ENCODE results near the gene IGSF9. TPM values are rescaled to one million over a fixed set of nuclear protein-coding genes. Genes with fewer than 3 reads are reported as not detected.
"Not testable (repeated sequence)": the region's sequence is repeated elsewhere in the genome, so short reads cannot be mapped to it uniquely, and the experiment has no call there.

Gene IGSF9
- total RNA-seq, 1 donor from 2014 or later, result 0.09 TPM

DNA sequence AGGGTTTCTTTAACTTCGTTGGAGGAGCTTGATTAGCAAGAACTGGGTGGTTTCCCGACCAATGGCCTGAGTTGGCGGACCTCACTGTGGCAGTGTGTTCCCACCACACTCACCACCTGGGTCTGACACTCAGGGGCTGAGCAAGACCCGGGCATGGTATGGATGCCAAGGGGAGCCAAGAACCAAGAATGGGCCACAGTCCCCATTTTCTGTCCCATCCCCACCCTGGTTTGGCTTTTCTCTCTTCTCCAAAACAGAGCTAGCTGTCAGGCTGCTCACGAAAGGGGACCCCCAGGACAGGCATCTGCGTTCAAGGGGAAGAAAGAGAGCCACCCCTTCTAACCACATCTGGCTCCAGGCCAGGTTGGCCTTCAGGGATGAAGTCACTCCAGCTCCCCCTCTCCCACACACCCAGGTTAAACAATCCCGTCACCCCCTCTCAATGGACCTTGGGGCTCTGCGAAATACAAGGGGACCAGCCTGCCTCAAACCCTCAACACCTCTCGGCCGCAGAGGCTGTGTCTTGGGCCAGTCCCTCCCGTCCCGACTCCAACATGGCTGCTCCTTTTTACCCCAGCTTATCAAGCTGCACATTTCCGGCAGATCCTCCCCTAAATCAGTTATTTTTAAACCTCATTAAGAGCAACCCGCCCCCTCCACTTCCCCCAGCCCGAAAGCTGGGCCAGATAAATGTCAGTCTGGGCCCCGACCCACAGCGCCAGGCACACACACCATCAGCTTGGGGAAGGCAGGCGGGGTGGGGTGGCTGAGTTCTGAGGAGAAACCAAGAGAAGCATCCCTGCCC is 23.5 kb downstream of the IGSF9 start:
- intact Hi-C loops (cut with micrococcal nuclease), result loop anchor here (2.0 to 5.0 kb wide), 4 partner anchors 67 to 911 kb away; partner anchors contain the start of genes AIM2 and DCAF8

DNA sequence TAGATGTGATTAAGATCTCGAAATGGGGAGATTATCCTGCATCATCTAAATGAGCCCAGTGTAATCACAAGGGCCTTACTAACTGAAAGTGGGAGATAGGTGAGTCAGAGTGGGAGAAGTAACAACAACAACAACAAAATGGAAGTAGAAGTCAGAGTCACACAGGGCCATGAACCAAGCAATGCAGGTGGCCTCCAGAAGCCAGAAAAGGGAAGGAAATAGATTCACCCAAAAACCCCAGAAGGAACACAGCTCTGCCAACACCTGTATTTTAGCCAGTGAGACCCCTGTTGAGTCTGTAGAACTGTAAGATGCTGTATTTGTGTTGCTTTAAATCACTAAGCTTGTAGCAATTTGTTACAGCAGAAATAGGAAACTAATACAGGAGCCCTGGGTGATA is 24.2 kb downstream of the IGSF9 start:
- intact Hi-C loops (cut with micrococcal nuclease), result loop anchor here (5.0 kb wide), 2 partner anchors 341 to 844 kb away; partner anchors contain the start of genes AIM2 and DCAF8

DNA sequence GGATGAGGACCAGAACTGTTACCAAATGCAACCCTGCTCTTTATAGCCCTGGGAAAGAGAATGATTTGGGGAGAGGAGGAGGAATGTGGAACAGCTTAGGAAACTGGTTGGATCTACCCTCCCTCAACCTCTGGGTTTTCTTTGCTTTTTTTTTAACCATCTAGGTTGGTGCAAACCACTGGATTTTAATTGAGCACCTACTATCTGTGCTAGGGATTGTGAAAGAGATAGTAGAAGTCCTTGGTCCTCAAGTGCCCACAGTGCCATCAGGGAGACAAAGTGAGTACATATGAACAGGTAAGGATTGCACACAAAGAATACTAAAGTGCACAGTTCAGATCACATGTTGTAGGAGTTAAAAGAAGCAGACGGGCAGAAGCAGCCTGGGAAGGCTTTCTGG is 24.8 kb downstream of the IGSF9 start:
- intact Hi-C loops (cut with micrococcal nuclease), result loop anchor here (5.0 kb wide), 2 partner anchors 342 to 843 kb away; partner anchors contain the start of genes AIM2 and DCAF8

DNA sequence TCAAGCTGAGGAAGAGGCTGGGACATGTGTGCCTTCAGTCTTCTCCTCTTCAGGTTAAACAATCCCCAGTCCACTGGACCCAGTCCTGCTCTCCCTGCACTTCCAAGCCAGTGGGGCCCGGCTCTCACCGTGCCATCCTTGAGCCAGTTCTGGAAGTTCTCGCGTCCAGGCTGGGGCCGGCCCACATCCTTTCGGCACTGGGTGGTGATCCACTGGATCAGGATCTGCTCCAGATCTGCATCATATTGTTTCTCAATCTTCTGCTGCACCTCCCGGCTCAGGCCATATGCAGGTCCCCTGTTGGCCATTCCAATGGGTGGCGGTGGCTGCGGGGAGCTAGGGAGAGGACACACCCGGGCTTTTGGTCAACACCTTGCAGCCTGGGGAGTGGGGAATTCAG is 25.2 kb downstream of the IGSF9 start:
- intact Hi-C loops (cut with micrococcal nuclease), result loop anchor here (5.0 kb wide), 2 partner anchors 342 to 843 kb away; partner anchors contain the start of genes AIM2 and DCAF8

DNA sequence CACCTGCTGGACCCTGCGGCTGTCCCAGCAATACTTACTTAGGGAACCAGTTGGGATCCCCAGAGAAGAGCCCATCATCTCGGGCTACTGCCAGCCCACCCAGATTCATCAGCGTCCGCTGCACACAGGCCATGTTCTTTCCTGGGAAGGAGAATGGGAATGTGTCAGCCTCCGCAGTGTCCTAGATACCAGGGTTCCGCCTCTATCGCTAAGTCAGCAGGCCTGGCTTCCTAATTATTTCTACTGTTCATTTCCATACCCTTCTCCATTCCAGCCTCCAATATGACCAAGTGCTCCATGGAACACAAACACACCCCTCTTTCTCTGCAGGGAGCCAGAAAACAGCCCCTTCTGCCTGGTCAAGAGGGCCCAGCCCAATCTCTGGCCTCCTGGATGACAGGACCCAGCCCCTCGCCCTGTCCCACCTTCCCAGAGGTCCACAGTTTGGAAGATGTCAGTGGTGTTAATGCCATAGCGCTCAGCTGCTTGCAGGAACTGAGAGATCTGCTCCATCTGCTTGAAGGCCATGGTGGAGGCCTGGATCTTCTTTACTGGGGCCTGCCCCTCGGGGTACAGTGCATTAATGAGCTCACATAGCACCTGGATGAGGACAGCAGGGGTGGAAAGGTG is 26.1 kb downstream of the IGSF9 start:
- intact Hi-C loops (cut with micrococcal nuclease), result no loop called here

DNA sequence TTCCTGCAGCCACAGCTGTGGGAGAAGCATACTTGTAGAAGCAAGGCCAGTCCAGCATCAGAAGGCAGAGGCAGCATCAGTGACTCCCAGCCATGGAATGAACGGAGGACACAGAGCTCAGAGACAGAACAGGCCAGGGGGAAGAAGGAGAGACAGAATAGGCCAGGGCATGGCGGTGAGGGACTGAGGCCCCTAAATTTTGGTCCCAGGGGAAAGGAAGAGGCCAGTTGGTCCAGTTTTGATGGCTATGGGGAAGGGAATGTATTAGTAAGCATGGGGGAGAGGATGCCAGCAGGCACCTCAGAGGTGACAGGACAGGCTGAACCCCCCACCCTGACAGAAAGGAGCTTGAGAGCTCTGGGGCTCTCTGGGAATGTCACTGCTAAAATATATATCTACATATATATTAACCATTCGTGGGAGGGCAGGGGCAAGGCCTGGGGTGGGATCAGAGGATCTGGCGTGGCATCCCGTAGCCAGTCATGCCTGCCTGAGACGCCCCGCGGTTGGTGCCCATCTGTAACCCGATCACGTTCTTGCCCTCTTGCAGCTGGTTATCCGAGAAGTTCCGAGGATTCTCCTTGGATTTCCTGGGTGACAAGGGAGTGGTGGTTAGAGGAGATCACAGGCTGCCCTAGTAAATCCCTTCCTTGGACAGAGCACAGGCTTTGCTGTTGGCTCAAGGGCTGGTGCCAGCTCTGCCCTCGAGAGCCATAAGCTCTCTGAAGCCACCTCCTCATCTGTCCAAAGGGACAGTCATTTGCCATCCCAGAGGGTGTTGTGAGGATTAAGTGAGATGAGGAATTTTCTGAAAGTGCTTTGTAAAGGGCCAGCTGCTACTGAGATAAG is 26.8 kb downstream of the IGSF9 start:
- intact Hi-C loops (cut with micrococcal nuclease), result no loop called here

DNA sequence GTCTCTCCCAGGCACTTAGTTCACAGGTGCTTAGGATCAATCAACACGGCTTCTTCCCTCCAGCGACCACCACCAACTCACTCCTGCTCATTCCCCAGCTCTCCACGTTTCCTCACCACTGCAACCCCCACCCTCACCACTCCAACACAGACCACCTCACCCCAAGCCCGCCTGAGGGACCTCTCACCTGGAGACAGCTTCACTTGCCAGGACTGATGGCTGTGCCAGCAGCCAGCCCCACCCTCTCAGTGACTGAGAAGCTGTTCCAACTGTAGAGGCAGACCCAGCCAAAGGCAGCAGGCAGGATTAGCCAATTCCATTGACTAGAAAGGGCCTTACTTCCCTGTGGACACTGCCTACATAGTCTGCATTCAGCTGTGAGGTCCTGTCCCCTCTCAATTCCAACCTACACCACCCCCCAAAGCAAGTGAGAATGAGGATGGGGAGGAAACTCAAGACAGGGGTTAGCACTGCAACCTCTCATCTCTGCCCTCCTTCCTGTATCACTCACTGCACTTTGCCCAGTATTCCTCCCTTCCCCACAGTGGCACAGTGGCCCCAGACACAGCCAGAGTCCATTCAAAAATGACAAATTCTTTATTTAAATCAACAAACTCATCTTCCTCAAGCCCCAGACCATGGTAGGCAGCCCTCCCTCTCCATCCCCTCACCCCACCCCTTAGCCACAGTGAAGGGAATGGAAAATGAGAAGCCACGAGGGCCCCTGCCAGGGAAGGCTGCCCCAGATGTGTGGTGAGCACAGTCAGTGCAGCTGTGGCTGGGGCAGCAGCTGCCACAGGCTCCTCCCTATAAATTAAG is 27.7 kb downstream of the IGSF9 start:
- intact Hi-C loops (cut with micrococcal nuclease), result no loop called here

DNA sequence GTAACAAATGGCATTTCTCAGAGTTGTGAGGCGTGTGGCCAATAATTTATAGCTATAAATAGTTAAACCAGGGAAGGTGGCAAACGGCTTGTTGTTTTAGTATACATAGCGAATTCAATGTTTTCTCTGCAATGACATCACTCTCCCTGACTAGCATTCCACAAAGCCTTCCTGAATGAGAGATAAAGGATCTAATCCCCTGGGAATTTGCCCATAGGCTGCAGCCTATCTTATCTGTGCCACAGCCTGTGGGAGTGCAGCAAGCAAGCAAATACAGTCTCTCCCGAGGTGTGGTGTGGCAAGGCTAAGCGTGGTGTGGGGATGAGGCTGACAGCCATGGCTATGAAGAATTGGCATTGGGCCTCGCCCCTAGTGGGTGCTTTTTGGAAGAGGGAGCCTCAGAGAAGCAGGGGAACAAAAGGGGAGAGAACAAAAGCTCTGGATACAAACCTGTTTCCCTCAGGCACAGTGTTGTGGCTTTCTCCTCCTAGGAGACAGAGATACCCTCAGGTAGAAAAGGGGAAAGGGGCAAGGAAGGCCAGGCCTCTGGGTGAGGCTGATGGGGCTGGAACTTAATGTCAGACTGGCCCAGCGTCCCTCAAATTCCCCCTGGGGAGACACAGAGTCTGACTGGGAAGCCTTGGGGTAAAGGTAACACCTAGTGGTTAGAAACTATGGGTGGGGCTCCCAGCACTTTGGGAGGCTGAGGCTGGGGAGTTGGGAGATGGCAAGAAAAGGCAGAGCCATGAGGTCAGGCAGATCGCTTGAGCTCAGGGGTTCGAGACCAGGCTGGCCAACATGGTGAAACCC is 29.0 kb downstream of the IGSF9 start:
- intact Hi-C loops (cut with micrococcal nuclease), result no loop called here

DNA sequence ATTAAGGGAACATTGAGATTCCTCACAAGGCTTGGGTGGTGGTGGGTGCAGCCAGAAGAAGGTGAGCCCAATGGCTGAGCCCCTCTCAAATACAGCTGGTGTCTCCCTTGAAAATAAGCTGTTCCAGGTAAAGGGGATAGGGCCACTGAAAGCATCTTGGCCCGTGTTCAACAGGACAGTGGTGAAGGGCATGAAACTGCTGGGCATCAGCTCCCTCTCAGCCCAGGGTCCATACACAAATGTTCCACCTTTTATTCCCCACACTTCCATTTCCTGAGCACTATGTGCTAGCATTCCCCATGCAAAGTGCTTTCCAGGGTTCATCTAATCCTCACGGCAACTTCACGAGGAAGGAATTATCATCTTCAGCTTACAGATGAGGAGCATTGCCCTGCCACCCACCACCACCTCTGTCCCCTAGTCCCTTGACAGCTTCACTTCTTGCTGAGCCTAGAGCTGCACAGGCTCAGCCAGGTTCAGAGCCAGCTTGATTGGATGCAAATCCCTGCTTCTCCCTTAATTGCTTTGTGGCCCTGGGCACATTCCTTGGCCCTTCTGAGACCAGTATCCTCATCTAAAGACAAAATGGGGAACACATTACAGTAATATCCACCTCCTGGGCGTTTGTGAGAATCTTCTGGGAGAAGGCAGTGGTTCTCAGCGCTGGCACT is 29.7 kb downstream of the IGSF9 start:
- intact Hi-C loops (cut with micrococcal nuclease), result no loop called here

DNA sequence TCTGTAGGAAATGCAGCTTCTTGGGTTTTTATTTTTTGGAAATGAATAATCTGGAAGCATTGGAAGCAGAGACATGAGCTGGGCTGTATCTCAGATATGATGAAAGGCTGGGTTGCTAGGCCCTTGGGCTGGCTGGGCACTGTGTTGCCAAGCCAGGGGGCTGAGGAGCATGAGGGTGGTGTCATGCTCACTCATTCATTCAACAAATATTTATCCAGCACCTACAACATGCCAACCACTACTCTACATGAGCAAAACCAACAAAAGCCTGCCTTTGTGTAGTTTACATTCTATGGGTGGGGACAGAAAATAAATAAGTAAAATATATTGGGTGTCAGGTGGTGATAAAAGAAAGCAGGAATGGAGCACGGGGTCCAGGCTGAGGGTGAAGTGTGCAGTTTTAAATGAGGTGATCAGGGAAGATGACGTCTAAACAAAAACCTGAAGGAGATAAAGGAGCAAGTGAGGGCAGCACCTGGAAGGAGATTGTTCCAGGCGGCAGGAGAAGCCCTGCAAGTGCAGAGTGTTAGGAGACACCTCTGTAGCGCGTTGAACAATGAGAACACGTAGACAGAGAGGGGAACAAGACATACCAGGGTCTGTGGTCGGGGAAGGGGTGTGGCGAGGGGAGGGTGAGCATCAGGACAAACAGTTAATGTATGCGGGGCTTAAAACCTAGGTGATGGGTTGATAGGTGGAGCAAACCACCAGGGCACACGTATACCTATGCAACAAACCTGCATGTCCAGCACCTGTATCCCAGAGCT is 31.0 kb downstream of the IGSF9 start:
- intact Hi-C loops (cut with micrococcal nuclease), result no loop called here

DNA sequence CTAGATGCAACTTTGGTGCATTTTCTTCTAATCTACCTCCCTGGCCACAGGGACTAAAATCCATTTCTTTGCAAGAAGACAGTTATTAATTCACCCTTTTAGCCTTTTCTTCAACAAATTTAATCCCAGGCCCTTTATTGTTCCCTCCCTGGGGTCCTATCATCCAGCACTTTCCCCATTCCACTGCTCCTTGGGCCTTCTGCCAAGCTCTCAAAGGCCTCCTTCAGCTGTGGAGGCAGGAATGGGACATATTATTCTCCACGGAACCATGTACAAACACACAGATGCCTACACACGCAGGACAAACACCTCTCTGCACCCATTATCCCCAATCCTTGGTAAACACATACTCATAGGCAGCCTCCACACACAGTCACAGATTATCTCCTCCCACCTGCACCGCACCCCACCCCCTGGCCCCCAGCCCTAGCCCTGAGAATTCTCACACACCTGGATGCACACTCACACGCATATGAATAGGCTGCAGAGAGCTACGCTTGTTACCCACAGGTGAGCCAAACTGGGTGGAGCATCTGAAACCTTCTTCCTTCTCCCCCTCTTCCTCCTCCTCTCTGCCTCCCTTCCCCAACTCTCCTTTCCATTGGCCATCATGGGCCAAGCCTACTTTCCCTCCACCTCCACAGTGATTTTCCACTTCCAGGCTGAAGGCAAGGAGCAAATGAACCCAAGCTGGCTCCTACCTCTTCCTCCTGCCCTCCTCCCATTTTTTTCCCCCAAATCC is 31.8 kb downstream of the IGSF9 start:
- intact Hi-C loops (cut with micrococcal nuclease), result no loop called here

DNA sequence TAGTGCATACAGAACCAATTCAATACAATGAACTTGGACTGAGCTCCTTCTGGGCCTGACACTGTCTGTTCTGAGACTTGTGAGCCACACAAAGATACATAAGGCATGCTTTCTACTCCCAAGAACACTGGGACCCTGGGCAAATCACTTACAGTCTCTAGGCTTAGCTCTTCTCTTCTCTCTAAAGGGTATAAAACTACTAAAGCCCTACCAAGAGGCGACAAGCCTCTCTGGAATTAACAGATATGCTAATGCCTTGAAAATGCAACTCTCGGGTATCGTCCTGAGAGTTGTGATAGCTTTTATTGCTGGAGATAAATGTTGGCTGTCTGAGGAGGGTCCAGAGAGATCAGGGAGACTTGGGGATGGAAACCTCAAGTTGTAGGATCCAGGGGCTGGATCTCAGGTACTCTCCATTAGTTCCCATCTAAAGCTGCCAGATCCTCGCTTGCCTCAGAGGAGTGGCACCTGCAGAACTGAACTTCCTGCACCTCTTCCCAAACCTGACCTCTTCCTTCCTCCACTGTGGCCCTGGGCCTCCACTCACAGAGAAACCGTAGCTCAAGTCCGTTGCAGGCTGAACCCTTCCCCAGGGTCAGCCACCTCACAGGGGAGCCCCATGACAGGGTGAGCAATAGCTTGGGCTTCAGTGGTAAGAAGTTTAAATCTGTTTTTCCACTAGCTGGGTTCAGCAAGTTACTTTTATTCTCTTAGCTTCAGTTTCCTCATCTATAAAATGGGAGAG is 33.9 kb downstream of the IGSF9 start:
- intact Hi-C loops (cut with micrococcal nuclease), result no loop called here

DNA sequence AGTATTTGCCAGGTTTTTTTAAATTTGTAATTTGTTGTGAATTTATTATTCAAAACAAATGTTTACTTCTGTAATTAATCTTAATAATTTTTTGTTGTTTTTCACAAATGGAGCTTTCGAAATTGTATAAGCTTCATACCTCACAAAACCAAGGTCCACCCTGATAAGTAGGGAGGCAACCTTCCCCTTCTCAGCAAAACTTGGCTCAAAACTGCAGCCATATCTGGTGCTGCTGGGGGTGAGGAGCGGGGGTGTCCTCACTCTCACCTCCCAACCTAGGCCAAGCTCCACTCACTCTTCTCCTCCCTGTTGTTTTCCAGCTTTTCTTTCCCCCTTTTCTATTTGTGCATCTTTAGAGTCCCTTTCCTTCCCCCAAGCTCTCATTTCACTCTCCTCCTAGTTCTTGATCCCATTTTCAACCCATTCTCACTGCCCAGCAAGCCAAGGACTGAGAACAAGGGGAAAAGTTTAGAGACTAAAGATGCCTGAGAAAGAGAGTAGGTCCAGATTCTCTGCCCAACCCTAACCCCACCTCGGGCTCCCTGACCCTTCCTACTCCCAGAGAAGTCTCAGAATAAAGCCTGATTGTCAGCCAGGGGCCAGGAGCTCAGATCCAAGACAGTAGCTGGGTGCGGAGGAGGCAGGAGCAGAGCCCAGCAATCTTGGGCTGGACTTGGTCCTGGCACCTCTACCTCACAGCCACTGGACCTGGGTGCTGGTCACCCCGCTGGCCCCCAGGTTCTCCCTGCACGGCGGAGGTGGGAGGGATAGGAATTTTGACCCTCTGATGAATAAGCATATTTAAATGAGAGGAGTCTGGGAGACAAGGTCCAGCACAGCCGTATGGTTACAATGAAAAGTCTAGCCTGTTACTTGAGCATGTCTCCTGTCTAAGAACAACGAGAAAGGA is 37.1 kb downstream of the IGSF9 start:
- intact Hi-C loops (cut with micrococcal nuclease), result no loop called here

DNA sequence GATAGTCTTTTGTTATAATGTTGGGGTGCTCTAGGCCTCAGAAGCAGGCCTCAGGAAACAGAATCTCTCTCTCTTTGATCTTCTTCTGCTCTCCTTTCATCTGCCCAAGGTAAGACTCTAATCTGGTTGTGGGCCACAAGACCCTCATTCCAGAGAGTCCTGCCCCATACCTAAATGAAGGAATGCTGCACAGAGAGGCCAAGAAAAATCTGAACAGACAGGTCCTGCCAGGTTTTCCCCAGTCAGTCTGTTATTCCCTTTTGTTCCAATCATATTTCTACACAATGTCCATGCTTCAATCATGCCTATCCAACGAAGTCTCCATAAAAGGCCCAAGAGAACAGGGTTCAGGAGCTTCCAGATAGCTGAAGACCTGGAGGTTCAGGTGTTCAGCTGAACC is 38.5 kb downstream of the IGSF9 start:
- intact Hi-C loops (cut with micrococcal nuclease), result no loop called here

DNA sequence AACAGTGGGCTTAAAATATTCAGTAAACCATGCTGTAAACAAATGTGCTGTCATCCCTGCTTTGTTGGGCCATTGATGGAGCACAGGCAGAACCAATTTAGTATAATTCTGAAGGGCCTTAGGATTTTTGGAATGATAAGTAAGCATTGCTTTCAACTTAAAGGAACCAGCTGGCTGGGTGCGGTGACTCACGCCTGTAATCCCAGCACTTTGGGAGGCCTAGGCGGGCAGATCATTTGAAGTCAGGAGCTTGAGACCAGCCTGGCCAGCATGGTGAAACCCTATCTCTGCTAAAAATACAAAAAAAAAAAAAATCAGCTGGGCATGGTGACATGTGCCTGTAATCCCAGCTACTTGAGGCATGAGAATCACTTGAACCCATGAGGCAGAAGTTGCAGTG is 41.4 kb downstream of the IGSF9 start:
- intact Hi-C loops (cut with micrococcal nuclease), result not testable (repeated sequence)

DNA sequence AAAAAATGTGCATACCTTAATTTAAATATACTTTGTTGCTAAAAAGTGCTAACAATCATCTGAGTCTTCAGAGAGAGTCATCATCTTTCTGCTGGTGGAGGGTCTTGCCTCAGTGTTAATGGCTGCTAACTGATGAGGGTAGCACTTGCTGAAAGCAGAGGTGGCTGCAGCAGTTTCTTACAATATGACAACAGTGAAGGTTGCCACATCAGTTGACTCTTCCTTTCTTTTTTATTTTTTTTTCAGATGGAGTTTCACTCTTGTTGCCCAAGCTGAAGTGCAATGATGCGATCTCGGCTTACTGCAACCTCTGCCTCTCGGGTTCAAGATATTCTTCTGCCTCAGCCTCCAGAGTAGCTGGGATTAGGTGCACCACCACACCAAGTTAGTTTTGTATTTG is 42.9 kb downstream of the IGSF9 start:
- intact Hi-C loops (cut with micrococcal nuclease), result no loop called here

All from T-helper 2 cell treated with Interferon-gamma antibody and Interleukin-4, amounts not matched to agents 100 ng/mL and 5 ng/mL, for 36 hours (primary cell).